GM19455 (cell line): ENCODE results near the gene PSG4.
"Not testable (repeated sequence)": the region's sequence is repeated elsewhere in the genome, so short reads cannot be mapped to it uniquely, and the experiment has no call there.

ENCODE experiments used
- ATAC-seq: cut with Tn5 transposase; IDR thresholded peaks from one replicate; pipeline ENCODE4 v1.9.1; 2021; ENCODE audit not compliant: unreplicated experiment

Gene PSG4

DNA sequence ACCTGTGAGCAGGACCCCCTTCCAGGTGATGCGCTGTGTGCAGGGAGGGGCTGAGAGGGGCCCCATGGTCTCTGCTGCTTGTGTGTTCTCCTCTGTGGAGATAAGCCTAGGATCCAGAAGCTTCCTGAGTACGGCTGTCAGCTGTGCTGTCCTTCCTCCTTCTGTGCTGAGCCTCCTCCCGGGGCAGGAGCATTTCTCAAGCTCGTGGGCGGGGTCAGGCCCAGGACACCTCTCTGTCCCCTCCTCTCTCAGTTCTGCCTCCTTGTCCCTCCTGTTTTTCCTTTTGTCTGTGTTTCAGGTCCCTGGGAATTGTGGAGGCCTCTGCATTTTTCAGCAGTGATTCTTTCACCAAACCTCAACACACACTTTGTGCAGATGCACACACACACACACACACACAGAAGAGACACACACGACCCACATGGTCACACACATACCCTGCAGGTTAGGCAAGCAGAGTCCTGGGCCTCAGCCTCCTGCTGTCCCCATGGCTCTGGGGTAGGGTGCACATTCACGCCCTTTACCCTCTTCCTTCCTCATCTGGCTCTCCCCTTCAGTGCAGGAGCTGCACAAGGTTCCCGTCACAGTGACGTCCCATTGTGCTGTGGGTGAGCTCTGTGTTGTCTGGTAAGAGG lies at the start of gene PSG4:
TSS of gene PSG4 (minus strand) at position 168 of the 635 bp plus-strand sequence. CDS start at position 66, 102 bp downstream.
- ATAC-seq, result not testable (repeated sequence)

GRCh38 chr19:43251428-43251827 lies 46.0 kb upstream of the PSG4 start:
- not testable (repeated sequence) for ATAC-seq

- not testable (repeated sequence) for ATAC-seq
Observed at GRCh38 chr19:43250296-43250695, 44.9 kb upstream of the PSG4 start.

GRCh38 chr19:43248635-43249002 lies 43.2 kb upstream of the PSG4 start:
- ATAC-seq, result not testable (repeated sequence)

GRCh38 chr19:43247243-43247880 lies 41.9 kb upstream of the PSG4 start:
- not testable (repeated sequence) for ATAC-seq

DNA sequence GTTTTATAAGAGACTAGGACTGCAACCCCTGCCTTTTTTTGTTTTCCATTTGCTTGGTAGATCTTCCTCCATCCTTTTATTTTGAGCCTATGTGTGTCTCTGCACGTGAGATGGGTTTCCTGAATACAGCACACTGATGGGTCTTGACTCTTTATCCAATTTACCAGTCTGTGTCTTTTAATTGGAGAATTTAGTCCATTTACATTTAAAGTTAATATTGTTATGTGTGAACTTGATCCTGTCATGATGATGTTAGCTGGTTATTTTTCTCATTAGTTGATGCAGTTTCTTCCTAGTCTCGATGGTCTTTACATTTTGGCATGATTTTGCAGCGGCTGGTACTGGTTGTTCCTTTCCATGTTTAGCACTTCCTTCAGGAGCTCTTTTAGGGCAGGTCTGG lies 40.4 kb upstream of the PSG4 start:
- not testable (repeated sequence) for ATAC-seq

- not testable (repeated sequence) for ATAC-seq
Observed at GRCh38 chr19:43242211-43242610, 36.8 kb upstream of the PSG4 start.

DNA sequence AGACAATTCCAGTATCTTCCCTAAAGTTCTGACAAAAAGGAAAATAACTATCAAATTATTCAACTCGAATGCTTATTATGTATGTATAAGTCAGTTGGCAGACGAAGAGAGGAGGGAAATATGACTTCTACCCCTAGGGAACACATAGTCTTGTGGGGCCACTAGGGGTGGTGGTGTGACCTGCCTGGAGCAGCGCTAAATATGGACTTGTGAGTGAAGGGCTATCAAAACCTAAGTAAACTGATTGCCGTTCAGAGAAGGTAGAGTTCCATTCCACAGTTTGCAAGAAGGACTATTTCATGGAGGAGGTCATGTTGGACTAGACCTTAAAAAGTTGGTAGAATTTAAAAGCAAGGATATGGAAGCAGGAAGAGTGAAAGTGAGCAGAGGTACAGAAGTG lies 32.8 kb upstream of the PSG4 start:
- not testable (repeated sequence) for ATAC-seq

GRCh38 chr19:43235686-43236085 lies 30.2 kb upstream of the PSG4 start:
- ATAC-seq, result not testable (repeated sequence)

GRCh38 chr19:43229315-43229714 lies 23.9 kb upstream of the PSG4 start:
- ATAC-seq, result no peak

DNA sequence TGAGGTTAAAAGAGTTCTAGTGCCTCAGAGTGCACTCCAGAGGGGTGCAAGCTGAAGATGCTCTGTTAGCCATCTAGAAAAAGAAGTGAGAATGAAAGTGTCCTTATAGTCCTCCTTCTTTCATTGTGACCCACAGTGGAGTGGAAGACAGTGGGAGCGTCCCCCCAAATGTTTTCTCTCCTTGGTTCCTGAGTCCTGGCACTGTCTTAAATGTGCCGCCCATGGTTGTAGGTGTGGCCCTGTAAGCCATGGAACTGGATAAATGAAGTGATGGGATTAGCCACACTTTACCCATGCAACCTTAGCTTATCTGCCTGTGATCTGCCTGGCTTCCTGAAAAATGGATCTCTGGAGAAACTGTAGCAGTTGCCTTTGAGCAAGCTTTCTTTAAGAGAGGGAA lies 23.3 kb upstream of the PSG4 start:
- not testable (repeated sequence) for ATAC-seq

DNA sequence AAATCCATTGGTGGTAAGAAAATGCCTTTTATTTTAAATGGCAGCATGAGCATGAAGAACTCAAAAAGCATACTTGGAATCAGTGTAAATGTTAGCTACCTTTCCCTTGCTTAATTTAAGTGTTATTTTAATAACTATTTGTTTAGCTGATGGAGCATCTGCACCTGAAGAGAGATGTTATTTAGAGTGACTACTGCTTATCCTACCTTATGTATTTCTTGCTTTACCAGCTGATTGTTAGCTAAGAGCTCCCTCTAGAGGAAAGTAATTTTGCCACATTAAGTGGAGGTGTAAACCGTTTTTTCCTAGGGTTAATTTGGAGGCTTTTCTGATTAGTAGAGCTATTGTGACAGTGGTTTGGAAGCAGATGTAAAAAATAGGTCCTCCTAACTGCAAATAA lies 21.5 kb upstream of the PSG4 start:
- ATAC-seq, result not testable (repeated sequence)

- no peak for ATAC-seq
Observed at GRCh38 chr19:43224855-43225253, 19.4 kb upstream of the PSG4 start.

DNA sequence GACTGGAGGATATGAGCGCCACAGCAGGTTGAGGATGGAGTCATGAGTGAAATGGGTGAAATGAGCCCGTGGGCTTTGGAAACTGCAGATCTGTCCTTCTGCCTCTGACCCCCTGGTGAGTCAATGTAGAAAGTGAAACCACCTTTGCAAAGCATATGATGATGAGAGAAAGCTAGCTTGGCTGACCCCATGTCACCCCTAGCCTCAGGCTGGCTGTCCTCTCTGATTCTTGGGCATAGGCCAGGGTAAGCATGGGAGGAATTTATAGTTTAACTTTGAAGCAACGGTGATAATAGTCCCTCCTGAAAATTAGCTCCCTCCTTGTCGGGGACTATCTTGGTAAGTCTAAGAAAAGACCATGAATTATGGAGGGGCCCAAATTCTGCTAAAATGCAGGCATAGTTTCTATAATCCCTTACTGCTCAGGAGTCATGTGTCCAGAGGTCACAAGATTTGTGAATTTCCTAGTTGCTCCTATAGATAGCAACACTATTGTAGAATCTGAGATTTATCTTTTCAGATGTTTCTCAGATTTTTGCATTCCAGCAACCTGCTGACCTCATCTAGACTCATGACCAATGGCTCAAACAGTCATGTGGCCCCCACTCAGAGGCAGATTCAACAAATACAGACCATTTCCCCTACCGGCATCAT lies 18.9 kb upstream of the PSG4 start:
- ATAC-seq, result not testable (repeated sequence)

DNA sequence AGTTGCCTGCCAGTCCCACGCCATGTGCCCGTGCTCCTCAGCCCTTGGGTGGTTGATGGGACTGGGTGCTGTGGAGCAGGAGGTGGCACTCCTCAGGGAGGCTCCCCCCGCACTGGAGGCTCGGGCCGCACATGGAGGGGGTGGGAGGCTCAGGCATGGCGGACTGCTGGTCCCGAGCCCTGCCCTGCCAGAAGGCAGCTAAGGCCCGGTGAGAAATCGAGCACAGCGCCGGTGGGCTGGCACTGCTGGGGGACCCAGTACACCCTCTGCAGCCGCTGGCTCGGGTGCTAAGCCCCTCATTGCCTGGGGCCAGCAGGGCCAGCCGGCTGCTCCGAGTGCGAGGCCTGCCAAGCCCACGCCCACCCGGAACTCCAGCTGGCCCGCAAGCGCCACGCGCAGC lies 16.5 kb upstream of the PSG4 start:
- not testable (repeated sequence) for ATAC-seq

DNA sequence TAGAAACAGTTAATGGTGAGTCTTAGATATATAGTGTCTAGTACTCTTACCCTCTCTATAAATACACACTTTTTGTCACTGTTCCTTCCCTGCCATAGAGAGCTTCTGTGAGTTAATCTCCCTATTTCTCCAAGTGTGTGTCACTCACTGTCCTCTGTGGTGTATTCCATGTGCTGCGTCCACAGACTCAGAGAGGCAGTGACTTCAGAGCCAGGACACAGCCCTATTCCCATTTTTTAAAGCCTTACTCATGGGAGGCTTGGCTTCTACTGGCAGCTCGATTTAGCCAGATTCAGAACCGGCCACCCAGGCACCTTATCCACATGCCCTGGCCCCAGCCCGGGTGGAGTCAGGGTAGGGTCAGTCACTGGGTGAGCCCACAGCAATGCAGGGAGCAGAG lies 13.7 kb upstream of the PSG4 start:
- not testable (repeated sequence) for ATAC-seq

DNA sequence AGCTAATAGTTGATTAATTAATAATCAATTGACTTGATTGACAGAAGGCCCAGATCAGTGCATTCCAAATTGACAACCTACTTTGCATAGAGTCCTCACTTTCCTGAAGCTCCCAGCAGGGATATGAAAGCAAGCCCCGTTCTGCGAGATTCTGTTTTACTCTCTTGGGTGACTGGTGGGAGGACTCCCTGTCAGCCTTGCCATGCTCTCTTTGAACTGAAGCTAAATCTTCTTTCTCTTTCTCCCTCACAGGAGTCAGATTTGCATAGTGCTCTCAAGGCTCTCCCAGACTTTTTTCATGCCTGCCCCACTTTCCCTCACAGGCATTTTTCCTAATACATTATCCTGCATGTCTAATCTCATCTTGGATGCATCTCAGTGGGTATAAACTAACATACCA lies 10.4 kb upstream of the PSG4 start:
- ATAC-seq, result not testable (repeated sequence)

- ATAC-seq, result no peak
Observed at GRCh38 chr19:43207991-43208390, 2.6 kb upstream of the PSG4 start.

GRCh38 chr19:43207174-43207573 lies 1.7 kb upstream of the PSG4 start:
- not testable (repeated sequence) for ATAC-seq

DNA sequence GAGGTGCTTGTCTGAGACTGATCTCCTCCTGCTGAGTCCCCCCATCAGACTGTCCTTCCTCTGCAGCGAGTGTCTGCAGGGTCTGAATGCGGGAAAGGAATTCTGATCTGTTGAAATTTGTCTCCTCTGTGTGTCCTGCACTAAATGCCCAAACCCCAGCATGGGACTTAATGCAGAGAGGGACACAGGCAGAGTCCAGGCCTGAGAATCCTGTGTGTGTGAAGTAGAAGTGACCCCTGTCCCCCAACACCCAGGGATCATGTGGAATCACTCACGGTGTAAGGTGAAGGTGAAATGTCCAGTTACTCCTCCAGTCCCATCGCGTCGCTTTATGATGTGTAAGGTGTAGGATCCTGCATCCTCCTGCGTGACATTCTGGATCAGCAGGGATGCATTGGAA lies 1.8 kb downstream of the PSG4 start:
- ATAC-seq, result not testable (repeated sequence)

DNA sequence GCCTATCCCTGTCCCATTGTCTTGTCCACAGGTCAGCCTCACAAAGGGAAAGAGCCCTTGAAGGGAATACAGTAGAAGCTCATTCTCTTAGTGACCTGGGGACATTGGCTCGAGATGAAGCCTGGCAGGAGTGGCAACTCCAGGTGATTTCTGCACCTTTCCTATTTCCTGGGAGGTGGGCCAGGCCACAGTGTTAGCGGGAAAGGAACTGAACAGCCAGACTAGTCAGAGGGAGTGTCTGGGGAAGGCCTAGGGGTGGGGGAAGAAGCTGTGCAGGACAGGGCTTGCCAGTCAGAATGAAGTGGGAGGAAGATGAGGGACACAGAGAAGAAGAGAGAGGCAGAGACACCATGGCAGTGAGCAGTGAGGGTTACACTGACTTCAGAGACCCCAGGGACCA lies 3.5 kb downstream of the PSG4 start:
- ATAC-seq, result not testable (repeated sequence)

DNA sequence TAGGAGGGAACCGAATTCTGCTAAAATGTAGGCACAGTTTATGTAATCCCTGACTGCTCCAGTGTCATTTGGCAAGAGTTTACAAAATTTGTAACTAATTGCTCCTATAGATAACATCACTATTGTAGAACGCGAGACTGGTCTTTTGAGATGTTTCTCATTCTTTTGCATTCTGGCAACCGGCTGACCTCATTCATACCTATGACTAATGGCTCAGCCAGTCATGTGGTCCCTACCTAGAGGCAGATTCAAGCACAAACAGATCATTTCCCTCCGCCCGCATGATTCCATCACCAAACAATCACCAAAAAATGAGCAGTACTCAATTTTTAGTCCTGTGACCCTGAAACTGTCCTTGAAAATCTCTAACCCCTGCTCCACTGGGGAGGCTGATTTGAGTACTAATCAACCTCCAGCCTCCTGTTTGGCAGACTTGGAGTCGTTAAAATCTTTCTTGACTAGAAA lies 4.1 kb downstream of the PSG4 start:
- not testable (repeated sequence) for ATAC-seq
